Hepatocyte (in vitro differentiated cells): ENCODE results near the gene KRTAP3-1.
"Not testable (repeated sequence)": the region's sequence is repeated elsewhere in the genome, so short reads cannot be mapped to it uniquely, and the experiment has no call there.

Experiments used
- EZH2 ChIP-seq: fragments of 200-600 bp; sonication (generic); IDR thresholded peaks from 2 replicates; pipeline ENCODE4 v1.6.1; 2016; ENCODE audit warnings: antibody characterized with exemption, mild to moderate bottlenecking, borderline replicate concordance
- EZH2phosphoT487 ChIP-seq: fragments of 200-600 bp; sonication (generic); IDR thresholded peaks from one replicate; pipeline ENCODE4 v1.6.1; 2018; ENCODE audit warnings: antibody characterized with exemption, mild to moderate bottlenecking, low read depth, moderate library complexity; ENCODE audit not compliant: unreplicated experiment, severe bottlenecking
- TF ChIP-seq, protein P1 (sequence below): fragments of 200-600 bp; sonication (generic); IDR thresholded peaks from 2 replicates; pipeline ENCODE4 v1.5.1; 2016; ENCODE audit warnings: antibody characterized with exemption, mild to moderate bottlenecking; ENCODE audit not compliant: poor library complexity

DNA sequence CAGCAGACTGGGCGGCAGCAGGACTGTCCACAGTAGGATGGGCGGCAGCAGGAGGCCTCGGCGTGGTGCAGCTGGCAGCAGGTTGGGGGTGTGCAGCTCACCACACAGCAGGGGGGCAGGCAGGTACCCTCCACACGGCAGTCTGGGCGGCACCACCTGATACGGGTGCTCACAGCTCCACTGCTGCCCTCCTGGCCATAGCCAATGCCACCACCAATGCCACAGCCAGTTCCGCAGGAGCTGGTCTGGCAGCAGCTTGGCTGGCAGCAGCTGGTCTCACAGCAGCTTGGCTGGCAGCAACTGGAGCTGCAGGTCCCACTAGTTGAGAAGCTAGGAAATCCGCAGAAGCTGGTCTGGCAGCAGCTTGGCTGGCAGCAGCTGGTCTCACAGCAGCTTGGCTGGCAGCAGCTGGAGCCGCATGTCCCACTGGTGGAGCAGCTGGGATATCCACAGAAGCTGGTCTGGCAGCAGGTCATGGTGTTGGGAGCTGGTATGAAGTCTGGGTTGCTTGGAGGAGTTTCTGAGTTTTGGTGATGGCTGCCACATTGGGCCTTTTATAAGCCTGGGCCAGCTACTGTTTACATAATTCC lies 25.5 kb upstream of the KRTAP3-1 start, which contains the start of gene KRTAP1-3:
- TF ChIP-seq, protein P1, sequence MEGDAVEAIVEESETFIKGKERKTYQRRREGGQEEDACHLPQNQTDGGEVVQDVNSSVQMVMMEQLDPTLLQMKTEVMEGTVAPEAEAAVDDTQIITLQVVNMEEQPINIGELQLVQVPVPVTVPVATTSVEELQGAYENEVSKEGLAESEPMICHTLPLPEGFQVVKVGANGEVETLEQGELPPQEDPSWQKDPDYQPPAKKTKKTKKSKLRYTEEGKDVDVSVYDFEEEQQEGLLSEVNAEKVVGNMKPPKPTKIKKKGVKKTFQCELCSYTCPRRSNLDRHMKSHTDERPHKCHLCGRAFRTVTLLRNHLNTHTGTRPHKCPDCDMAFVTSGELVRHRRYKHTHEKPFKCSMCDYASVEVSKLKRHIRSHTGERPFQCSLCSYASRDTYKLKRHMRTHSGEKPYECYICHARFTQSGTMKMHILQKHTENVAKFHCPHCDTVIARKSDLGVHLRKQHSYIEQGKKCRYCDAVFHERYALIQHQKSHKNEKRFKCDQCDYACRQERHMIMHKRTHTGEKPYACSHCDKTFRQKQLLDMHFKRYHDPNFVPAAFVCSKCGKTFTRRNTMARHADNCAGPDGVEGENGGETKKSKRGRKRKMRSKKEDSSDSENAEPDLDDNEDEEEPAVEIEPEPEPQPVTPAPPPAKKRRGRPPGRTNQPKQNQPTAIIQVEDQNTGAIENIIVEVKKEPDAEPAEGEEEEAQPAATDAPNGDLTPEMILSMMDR, result not testable (repeated sequence)
- not testable (repeated sequence) for TF ChIP-seq EZH2, EZH2phosphoT487
